ENCODE data around the gene DDX23. TPM values are rescaled to one million over a fixed set of nuclear protein-coding genes. Genes with fewer than 3 reads are reported as not detected.

The DDX23 gene
- total RNA-seq, 1 experiment from 2014 or later: 98.1 TPM

DNA sequence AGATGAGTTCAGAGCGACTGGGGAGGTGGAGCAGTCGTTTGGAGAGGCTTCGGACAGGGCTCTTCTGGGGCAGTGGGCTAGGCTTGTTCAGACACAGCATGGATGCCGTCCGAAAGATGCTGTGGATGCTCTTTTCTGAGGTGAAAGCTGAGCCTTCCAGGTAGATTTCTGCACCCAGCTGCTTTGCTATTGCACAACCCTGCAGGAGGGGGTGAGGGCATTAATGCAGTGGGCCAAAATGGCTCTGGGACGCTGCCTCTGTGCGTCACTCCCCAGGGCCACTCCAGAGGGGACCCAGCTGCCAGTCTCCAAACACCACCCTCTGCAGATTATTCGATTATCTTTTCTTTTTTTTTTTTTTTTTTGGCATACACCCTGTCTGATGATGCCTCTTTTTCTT lies 6.1 kb upstream of the DDX23 start:
- Mint-ChIP-seq H3K9me3 (no peaks in the 10 kb centered on the region), H3K27ac (no peak overlapping the region; a peak in 1 of 7 replicates), H3K4me3 (no peak overlapping the region), H3K27me3 (ENCODE audit: low read depth) (no peaks in the 10 kb centered on the region), H3K36me3 (ENCODE audit: insufficient read depth in 1 of 3, low read depth in 3 of 3) (peaks cover 15 to 43% (median 34%) of the 10 kb centered on the region in 3 experiments; a peak in 6 of 7 replicates), H3K4me1 (peaks cover 6 to 9% of the 10 kb centered on the region in 2 experiments)
- TF ChIP-seq, protein P1, sequence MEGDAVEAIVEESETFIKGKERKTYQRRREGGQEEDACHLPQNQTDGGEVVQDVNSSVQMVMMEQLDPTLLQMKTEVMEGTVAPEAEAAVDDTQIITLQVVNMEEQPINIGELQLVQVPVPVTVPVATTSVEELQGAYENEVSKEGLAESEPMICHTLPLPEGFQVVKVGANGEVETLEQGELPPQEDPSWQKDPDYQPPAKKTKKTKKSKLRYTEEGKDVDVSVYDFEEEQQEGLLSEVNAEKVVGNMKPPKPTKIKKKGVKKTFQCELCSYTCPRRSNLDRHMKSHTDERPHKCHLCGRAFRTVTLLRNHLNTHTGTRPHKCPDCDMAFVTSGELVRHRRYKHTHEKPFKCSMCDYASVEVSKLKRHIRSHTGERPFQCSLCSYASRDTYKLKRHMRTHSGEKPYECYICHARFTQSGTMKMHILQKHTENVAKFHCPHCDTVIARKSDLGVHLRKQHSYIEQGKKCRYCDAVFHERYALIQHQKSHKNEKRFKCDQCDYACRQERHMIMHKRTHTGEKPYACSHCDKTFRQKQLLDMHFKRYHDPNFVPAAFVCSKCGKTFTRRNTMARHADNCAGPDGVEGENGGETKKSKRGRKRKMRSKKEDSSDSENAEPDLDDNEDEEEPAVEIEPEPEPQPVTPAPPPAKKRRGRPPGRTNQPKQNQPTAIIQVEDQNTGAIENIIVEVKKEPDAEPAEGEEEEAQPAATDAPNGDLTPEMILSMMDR (conservative IDR thresholded peaks at IDR 0.05): no peak
- H2AFZ ChIP-seq (ENCODE audit: low read length): no peak overlapping the region
- no peak overlapping the region for H3K4ac ChIP-seq (ENCODE audit: low read depth, low read length)
- H3K4me2 ChIP-seq (ENCODE audit: insufficient read depth, insufficient read length, low read length): no peak overlapping the region
- no peaks in the 10 kb centered on the region for H4K20me1 ChIP-seq (ENCODE audit: control insufficient read depth, insufficient read depth, insufficient read length)
- no peaks in the 10 kb centered on the region for H3K27me3 ChIP-seq (ENCODE audit: insufficient read depth, low read length)
- no peak overlapping the region for H3K56ac ChIP-seq (ENCODE audit: insufficient read length, low read depth, low read length)
- H4K91ac ChIP-seq (ENCODE audit: insufficient read length, low read depth, low read length): no peak overlapping the region
- H3K18ac ChIP-seq (ENCODE audit: insufficient read length, low read depth, low read length): no peak overlapping the region
- H3K79me2 ChIP-seq (ENCODE audit: insufficient read depth, low read length): no peaks in the 10 kb centered on the region
- no peak overlapping the region for H2BK120ac ChIP-seq (ENCODE audit: low read depth, low read length, poor library complexity, severe bottlenecking)
- H3K23me2 ChIP-seq (ENCODE audit: insufficient read length, low read depth, low read length, poor library complexity, severe bottlenecking): no peaks in the 10 kb centered on the region
- H4K8ac ChIP-seq (replicated peaks; ENCODE audit: insufficient read length, low read depth, low read length): no peak overlapping the region
- no peak overlapping the region for H3K9ac ChIP-seq (ENCODE audit: extremely low read depth, insufficient read length, low read length)
- H2BK15ac ChIP-seq (ENCODE audit: low read depth, low read length): no peak overlapping the region
- no peak overlapping the region for H2BK20ac ChIP-seq (ENCODE audit: low read depth, low read length, poor library complexity, severe bottlenecking)
- H3T11ph ChIP-seq (ENCODE audit: low read length): no peak overlapping the region
- no peak overlapping the region for H2BK5ac ChIP-seq (ENCODE audit: insufficient read length, low read length)
- H3K79me1 ChIP-seq (ENCODE audit: insufficient read depth, low read depth, low read length, poor library complexity, severe bottlenecking): peaks cover 3% of the 10 kb centered on the region
- H3K23ac ChIP-seq (ENCODE audit: insufficient read length, low read depth, low read length): no peak overlapping the region
- H3K9me3 ChIP-seq (ENCODE audit: control insufficient read depth, low read depth, low read length): no peaks in the 10 kb centered on the region
- no peak overlapping the region for H3K14ac ChIP-seq (ENCODE audit: insufficient read depth, low read length)
- peaks cover under 1% of the 10 kb centered on the region; the same call in 1 of the 2 replicates for H3K4me1 ChIP-seq (ENCODE audit: insufficient read depth, low read length)
- no peak overlapping the region for H2BK12ac ChIP-seq (ENCODE audit: insufficient read length, low read depth, low read length)
- WGBS (ENCODE audit: extremely low coverage, insufficient read length, low lambda C conversion rate): no CpG with 5 or more reads among the region's 8 CpGs
- DNase-seq: no peak
- no peak overlapping the region for H3K27ac ChIP-seq (ENCODE audit: insufficient read length, low read depth, low read length)
- H2AK5ac ChIP-seq (ENCODE audit: insufficient read length, low read length): no peak overlapping the region
- no peak overlapping the region for H4K5ac ChIP-seq (ENCODE audit: insufficient read length, low read depth, low read length)

Measured in H9 (cell line).